GM15510 (cell line): ENCODE measurements around the gene MUC3A.

Experiments used
- POLR2A ChIP-seq: IDR thresholded peaks from 3 replicates; pipeline ENCODE4 v1.6.1; 2011; ENCODE audit warnings: borderline replicate concordance; ENCODE audit not compliant: insufficient read length; ENCODE audit errors: extremely low read depth

Gene MUC3A

GRCh38 chr7:101012931-101013330, 63.6 kb downstream of the MUC3A start:
- TF ChIP-seq POLR2A: no peak

- TF ChIP-seq POLR2A: no peak
Observed at GRCh38 chr7:101015626-101016025, 66.3 kb downstream of the MUC3A start.

GRCh38 chr7:101017064-101017777, 67.9 kb downstream of the MUC3A start:
- TF ChIP-seq POLR2A: no peak
